HAP-1 (cell line): ENCODE measurements around the gene KIAA0930.

Experiments used
- DNase-seq, 2 experiments: peaks; one replicate each; pipeline ENCODE4 v3.0.0-alpha.2; 2016 to 2020; ENCODE audit warnings: low spot score in 2 of 2
- H3K27me3 ChIP-seq: fragments of 250-450 bp; sonication (Bioruptor Pico); 2 replicates; pipeline ENCODE4 v1.5.1; 2020; ENCODE audit warnings: low read depth, mild to moderate bottlenecking, moderate library complexity
- H3K36me3 ChIP-seq: fragments of 250-450 bp; sonication (Bioruptor Pico); replicated peaks from 2 replicates; pipeline ENCODE4 v1.5.1; 2020; ENCODE audit warnings: mild to moderate bottlenecking
- H3K4me1 ChIP-seq: fragments of 250-450 bp; sonication (Bioruptor Pico); 2 replicates; pipeline ENCODE4 v1.5.1; 2020; ENCODE audit warnings: mild to moderate bottlenecking
- H3K4me3 ChIP-seq: fragments of 250-450 bp; sonication (Bioruptor Pico); 2 replicates; pipeline ENCODE4 v1.5.1; 2020; ENCODE audit warnings: mild to moderate bottlenecking, moderate library complexity
- H3K9me3 ChIP-seq: fragments of 250-450 bp; sonication (Bioruptor Pico); 2 replicates; pipeline ENCODE4 v1.5.1; 2020; ENCODE audit warnings: mild to moderate bottlenecking, moderate library complexity
- in situ Hi-C: fragments of 300-500 bp; cut with MboI; formaldehyde crosslinking; loops from 3 replicates; pipeline ENCODE4 v1.14.3; 2020; ENCODE audit warnings: low sequenced_read_pairs, inconsistent platforms, mixed read lengths

Gene KIAA0930

GRCh38 chr22:45210577-45210976, 30.1 kb downstream of the KIAA0930 start:
- no peak overlapping the region for H3K4me3 ChIP-seq
- in situ Hi-C loops: no loop called here
- no peak for DNase-seq
- H3K9me3 ChIP-seq: no peaks in the 10 kb centered on the region
- H3K36me3 ChIP-seq: no peaks in the 10 kb centered on the region; the same call in 1 of the 2 replicates
- no peaks in the 10 kb centered on the region for H3K27me3 ChIP-seq
- H3K4me1 ChIP-seq: no peaks in the 10 kb centered on the region

GRCh38 chr22:45210174-45210573, 30.5 kb downstream of the KIAA0930 start:
- H3K4me1 ChIP-seq: no peaks in the 10 kb centered on the region
- in situ Hi-C loops: no loop called here
- no peaks in the 10 kb centered on the region for H3K27me3 ChIP-seq
- no peaks in the 10 kb centered on the region; the same call in 1 of the 2 replicates for H3K36me3 ChIP-seq
- no peak for DNase-seq
- H3K4me3 ChIP-seq: no peak overlapping the region
- H3K9me3 ChIP-seq: no peaks in the 10 kb centered on the region

- Histone ChIP-seq H3K36me3 (no peaks in the 10 kb centered on the region; the same call in 1 of the 2 replicates), H3K4me1 (no peaks in the 10 kb centered on the region)
Observed at GRCh38 chr22:45208993-45209838, 31.5 kb downstream of the KIAA0930 start.

GRCh38 chr22:45208696-45208992, 32.0 kb downstream of the KIAA0930 start:
- Histone ChIP-seq H3K27me3 (no peaks in the 10 kb centered on the region), H3K9me3 (no peaks in the 10 kb centered on the region), H3K4me3 (no peak overlapping the region), H3K4me1 (no peaks in the 10 kb centered on the region), H3K36me3 (no peaks in the 10 kb centered on the region; the same call in 1 of the 2 replicates)
- DNase-seq: no peak
- in situ Hi-C loops: no loop called here

More at GRCh38 chr22:45208993-45209838, 31.5 kb downstream of the KIAA0930 start:
- no peaks in the 10 kb centered on the region for H3K9me3 ChIP-seq
- peak in 1 of 2 experiments; percentile 50 for DNase-seq
- no peak overlapping the region for H3K4me3 ChIP-seq
- no peaks in the 10 kb centered on the region for H3K27me3 ChIP-seq
- in situ Hi-C loops: no loop called here

GRCh38 chr22:45207981-45208664, 32.6 kb downstream of the KIAA0930 start:
- H3K9me3 ChIP-seq: no peaks in the 10 kb centered on the region
- DNase-seq: no peak
- H3K4me3 ChIP-seq: no peak overlapping the region
- H3K36me3 ChIP-seq: no peaks in the 10 kb centered on the region; the same call in 1 of the 2 replicates
- no peaks in the 10 kb centered on the region for H3K27me3 ChIP-seq
- H3K4me1 ChIP-seq: no peaks in the 10 kb centered on the region
- in situ Hi-C loops: no loop called here

- H3K36me3 ChIP-seq: no peaks in the 10 kb centered on the region; the same call in none of the 2 replicates
- H3K27me3 ChIP-seq: no peaks in the 10 kb centered on the region
- DNase-seq: no peak
- no peaks in the 10 kb centered on the region for H3K9me3 ChIP-seq
- no peak overlapping the region for H3K4me3 ChIP-seq
- in situ Hi-C loops: no loop called here
- no peaks in the 10 kb centered on the region for H3K4me1 ChIP-seq
Observed at GRCh38 chr22:45207533-45207932, 33.2 kb downstream of the KIAA0930 start.

- Histone ChIP-seq H3K4me3 (no peak overlapping the region), H3K4me1 (no peaks in the 10 kb centered on the region), H3K27me3 (no peaks in the 10 kb centered on the region), H3K9me3 (no peaks in the 10 kb centered on the region), H3K36me3 (no peaks in the 10 kb centered on the region; the same call in none of the 2 replicates)
- DNase-seq: no peak
- in situ Hi-C loops: no loop called here
Observed at GRCh38 chr22:45206233-45206632, 34.5 kb downstream of the KIAA0930 start.

- DNase-seq: no peak
- Histone ChIP-seq H3K27me3 (no peaks in the 10 kb centered on the region), H3K4me3 (no peak overlapping the region), H3K9me3 (no peaks in the 10 kb centered on the region), H3K4me1 (no peaks in the 10 kb centered on the region), H3K36me3 (peaks cover 2% of the 10 kb centered on the region)
- in situ Hi-C loops: no loop called here
Observed at GRCh38 chr22:45205276-45205925, 35.3 kb downstream of the KIAA0930 start.

GRCh38 chr22:45204819-45205218, 35.9 kb downstream of the KIAA0930 start:
- DNase-seq: no peak
- in situ Hi-C loops: no loop called here
- H3K36me3 ChIP-seq: peaks cover 2% of the 10 kb centered on the region
- no peaks in the 10 kb centered on the region for H3K4me1 ChIP-seq
- H3K27me3 ChIP-seq: no peaks in the 10 kb centered on the region
- H3K4me3 ChIP-seq: no peak overlapping the region
- H3K9me3 ChIP-seq: no peaks in the 10 kb centered on the region

- no peak for DNase-seq
- in situ Hi-C loops: no loop called here
- H3K4me3 ChIP-seq: no peak overlapping the region
- peaks cover 1% of the 10 kb centered on the region for H3K4me1 ChIP-seq
- H3K36me3 ChIP-seq: peaks cover 3% of the 10 kb centered on the region
- H3K9me3 ChIP-seq: no peaks in the 10 kb centered on the region
- H3K27me3 ChIP-seq: no peaks in the 10 kb centered on the region
Observed at GRCh38 chr22:45204241-45204640, 36.5 kb downstream of the KIAA0930 start.

- H3K36me3 ChIP-seq: peaks cover 8% of the 10 kb centered on the region
- no peak for DNase-seq
- H3K9me3 ChIP-seq: no peaks in the 10 kb centered on the region
- in situ Hi-C loops: no loop called here
- peaks cover 5% of the 10 kb centered on the region for H3K4me1 ChIP-seq
- no peak overlapping the region for H3K4me3 ChIP-seq
- H3K27me3 ChIP-seq: no peaks in the 10 kb centered on the region
Observed at GRCh38 chr22:45203150-45203951, 37.3 kb downstream of the KIAA0930 start.

GRCh38 chr22:45202333-45203149, 38.2 kb downstream of the KIAA0930 start:
- Histone ChIP-seq H3K9me3 (no peaks in the 10 kb centered on the region), H3K36me3 (peaks cover 8% of the 10 kb centered on the region), H3K4me3 (no peak overlapping the region), H3K4me1 (peaks cover 5% of the 10 kb centered on the region), H3K27me3 (no peaks in the 10 kb centered on the region)
- in situ Hi-C loops: no loop called here
- no peak for DNase-seq
